Activated T-helper 1 cell treated with anti-CD3 and anti-CD28 coated beads, Interleukin-12 subunit alpha, Interleukin-12 subunit beta, Interleukin-2, Interleukin-4 antibody, amounts not matched to agents 30 ng/mL and 10 ng/mL and 1 ng/mL, durations not matched to agents 14 hours and 24 hours and 36 hours (primary cell): ENCODE data around the gene GPC5. TPM values are rescaled to one million over a fixed set of nuclear protein-coding genes. Genes with fewer than 3 reads are reported as not detected.
A peak's percentile ranks its signal among the peaks of the same experiment; 100 is the strongest.

Source experiments
- DNase-seq: peaks from one replicate; pipeline ENCODE4 v3.0.0; 2021; ENCODE audit warnings: low spot score
- H3K27ac Mint-ChIP-seq: one replicate; pipeline ENCODE4 v1.8.0; 2021; ENCODE audit warnings: mild to moderate bottlenecking, mixed read lengths
- H3K27me3 Mint-ChIP-seq: one replicate; pipeline ENCODE4 v1.8.0; 2022; ENCODE audit warnings: mild to moderate bottlenecking, moderate library complexity, mixed read lengths; ENCODE audit not compliant: insufficient read depth
- H3K36me3 Mint-ChIP-seq: one replicate; pipeline ENCODE4 v1.8.0; 2021; ENCODE audit warnings: low read depth, mixed read lengths
- H3K4me1 Mint-ChIP-seq: one replicate; pipeline ENCODE4 v1.8.0; 2021; ENCODE audit warnings: low read depth, mixed read lengths
- H3K4me3 Mint-ChIP-seq: one replicate; pipeline ENCODE4 v1.8.0; 2021; ENCODE audit warnings: mild to moderate bottlenecking, moderate library complexity, mixed read lengths
- H3K9me3 Mint-ChIP-seq: one replicate; pipeline ENCODE4 v1.8.0; 2021; ENCODE audit warnings: mixed read lengths
- intact Hi-C: fragments of 100-400 bp; cut with micrococcal nuclease; formaldehyde crosslinking; loops from one replicate; pipeline ENCODE4 v1.15.1; 2024
- total RNA-seq: library from RNA; stranded (reverse); gene quantifications from 2 replicates; pipeline ENCODE4 v1.2.3, GENCODE V29; 2022

GPC5 gene
- total RNA-seq, 1 donor from 2014 or later: not detected

DNA sequence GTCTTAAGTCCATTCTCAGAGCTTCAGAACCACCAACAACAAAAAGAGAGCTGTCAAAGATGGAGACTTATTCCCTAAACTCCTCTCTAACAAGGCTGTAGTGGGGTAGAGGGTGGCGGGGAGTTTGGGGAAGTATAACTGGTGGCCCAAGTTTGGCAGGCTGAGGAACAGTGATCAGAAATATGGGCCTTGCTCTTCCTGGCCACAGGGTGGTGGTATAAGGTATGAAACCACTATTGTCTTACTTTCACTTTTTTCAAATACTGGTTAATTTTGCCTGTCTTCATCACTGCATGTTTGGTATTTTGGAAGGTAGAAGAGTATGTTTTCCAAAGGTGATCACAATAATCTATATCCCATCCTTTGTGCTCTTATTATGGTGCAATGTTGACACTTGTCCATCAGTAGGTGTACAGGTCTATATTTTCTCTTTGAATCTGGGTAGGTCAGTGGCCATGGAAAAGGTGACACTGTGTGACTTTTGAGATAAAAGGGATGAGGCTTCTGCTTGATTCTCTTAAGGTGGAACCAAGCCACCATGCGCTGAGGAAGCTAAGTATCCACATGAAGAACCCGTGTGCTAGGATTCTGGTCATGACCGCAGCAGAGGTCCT, 23.2 kb upstream of the GPC5 start:
- no peak overlapping the region for H3K27ac Mint-ChIP-seq
- H3K4me3 Mint-ChIP-seq: no peak overlapping the region
- H3K9me3 Mint-ChIP-seq: no peaks in the 10 kb centered on the region
- H3K36me3 Mint-ChIP-seq: no peaks in the 10 kb centered on the region
- peaks cover 12% of the 10 kb centered on the region for H3K4me1 Mint-ChIP-seq
- no peak for DNase-seq
- H3K27me3 Mint-ChIP-seq: peaks cover 10% of the 10 kb centered on the region
- intact Hi-C loops: loop anchor here (1.0 to 2.0 kb wide), 2 partner anchors 24 to 31 kb away; partner anchors contain the start of gene GPC5

DNA sequence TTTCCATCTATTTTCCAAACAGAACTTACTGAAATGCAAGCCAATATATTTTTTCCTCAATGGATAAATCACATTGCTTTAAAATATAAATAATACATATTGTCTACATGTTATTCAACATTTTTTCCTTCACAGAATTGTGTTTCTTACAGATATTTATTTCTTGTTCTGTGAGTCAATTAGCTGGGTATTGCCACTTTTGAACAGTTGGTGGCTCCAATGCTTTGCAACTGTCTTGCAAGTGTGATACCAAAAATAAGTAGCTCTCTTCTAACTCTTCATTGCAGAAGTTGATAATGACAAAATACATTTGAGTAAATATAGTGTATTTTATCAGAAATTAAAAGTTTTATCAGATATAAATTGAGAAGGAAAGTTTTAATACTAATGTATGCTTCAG, 17.1 kb upstream of the GPC5 start:
- Mint-ChIP-seq H3K36me3 (no peaks in the 10 kb centered on the region), H3K4me3 (no peak overlapping the region), H3K4me1 (no peaks in the 10 kb centered on the region), H3K9me3 (no peaks in the 10 kb centered on the region), H3K27me3 (peaks cover 24% of the 10 kb centered on the region), H3K27ac (no peak overlapping the region)
- no peak for DNase-seq
- intact Hi-C loops: loop anchor here (1.0 kb wide), 1 partner anchor 341 kb away; no protein-coding TSS in a partner anchor

- Mint-ChIP-seq H3K9me3 (no peaks in the 10 kb centered on the region), H3K27ac (no peak overlapping the region), H3K27me3 (peaks cover 32% of the 10 kb centered on the region), H3K4me3 (no peak overlapping the region), H3K36me3 (no peaks in the 10 kb centered on the region), H3K4me1 (no peaks in the 10 kb centered on the region)
- DNase-seq: no peak
- intact Hi-C loops: no loop called here
These were observed 14.6 kb upstream of the GPC5 start for GRCh38 chr13:91383836-91384235.

GRCh38 chr13:91384896-91385295, 13.5 kb upstream of the GPC5 start:
- H3K4me3 Mint-ChIP-seq: no peak overlapping the region
- H3K9me3 Mint-ChIP-seq: no peaks in the 10 kb centered on the region
- H3K36me3 Mint-ChIP-seq: no peaks in the 10 kb centered on the region
- DNase-seq: no peak
- intact Hi-C loops: no loop called here
- no peaks in the 10 kb centered on the region for H3K4me1 Mint-ChIP-seq
- H3K27me3 Mint-ChIP-seq: peaks cover 35% of the 10 kb centered on the region
- H3K27ac Mint-ChIP-seq: no peak overlapping the region

DNA sequence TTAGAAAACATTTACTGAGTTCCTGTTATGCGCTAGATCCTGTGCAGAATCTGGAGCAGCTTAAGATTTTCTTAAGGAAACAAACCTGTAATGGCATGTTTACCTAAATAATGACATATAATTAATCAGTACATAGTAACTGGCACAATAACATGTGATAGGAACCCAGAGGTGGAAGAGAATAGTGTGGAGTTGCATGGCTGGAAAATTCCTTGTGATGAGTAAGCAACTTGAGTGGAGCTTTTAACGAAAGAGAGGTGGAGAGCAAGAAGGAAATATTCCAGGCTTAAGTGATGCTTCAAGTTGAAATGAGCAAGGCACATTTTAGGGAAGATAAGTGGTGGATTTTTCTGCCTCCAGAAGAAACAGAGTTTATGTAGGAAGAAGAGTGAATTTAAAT, 9.2 kb upstream of the GPC5 start:
- Mint-ChIP-seq H3K27me3 (peaks cover 45% of the 10 kb centered on the region), H3K4me3 (no peak overlapping the region), H3K36me3 (no peaks in the 10 kb centered on the region), H3K4me1 (no peaks in the 10 kb centered on the region), H3K27ac (no peak overlapping the region), H3K9me3 (no peaks in the 10 kb centered on the region)
- DNase-seq: no peak
- intact Hi-C loops: no loop called here

GRCh38 chr13:91397595-91397994, 826 bp upstream of the GPC5 start:
- no peak for DNase-seq
- H3K4me1 Mint-ChIP-seq: peaks cover 15% of the 10 kb centered on the region
- no peak overlapping the region for H3K27ac Mint-ChIP-seq
- H3K9me3 Mint-ChIP-seq: no peaks in the 10 kb centered on the region
- H3K36me3 Mint-ChIP-seq: no peaks in the 10 kb centered on the region
- H3K27me3 Mint-ChIP-seq: peaks cover 55% of the 10 kb centered on the region
- intact Hi-C loops: no loop called here
- no peak overlapping the region for H3K4me3 Mint-ChIP-seq

- intact Hi-C loops: loop anchor here (2.0 kb wide), 1 partner anchor 25 kb away; no protein-coding TSS in a partner anchor
- Mint-ChIP-seq H3K27me3 (peaks cover 61% of the 10 kb centered on the region), H3K4me3 (peak overlapping the region; percentile 76), H3K9me3 (no peaks in the 10 kb centered on the region), H3K36me3 (no peaks in the 10 kb centered on the region), H3K4me1 (peaks cover 15% of the 10 kb centered on the region), H3K27ac (no peak overlapping the region)
- no peak for DNase-seq
These were observed 1.0 kb downstream of the GPC5 start for GRCh38 chr13:91399189-91400062.

GRCh38 chr13:91400063-91400399, 1.6 kb downstream of the GPC5 start:
- no peaks in the 10 kb centered on the region for H3K9me3 Mint-ChIP-seq
- H3K4me1 Mint-ChIP-seq: peaks cover 15% of the 10 kb centered on the region
- H3K27ac Mint-ChIP-seq: no peak overlapping the region
- no peak for DNase-seq
- no peaks in the 10 kb centered on the region for H3K36me3 Mint-ChIP-seq
- peaks cover 57% of the 10 kb centered on the region for H3K27me3 Mint-ChIP-seq
- H3K4me3 Mint-ChIP-seq: no peak overlapping the region
- intact Hi-C loops: no loop called here

GRCh38 chr13:91400671-91401070, 2.2 kb downstream of the GPC5 start:
- Mint-ChIP-seq H3K36me3 (no peaks in the 10 kb centered on the region), H3K4me3 (no peak overlapping the region), H3K27ac (no peak overlapping the region), H3K27me3 (peaks cover 59% of the 10 kb centered on the region), H3K9me3 (no peaks in the 10 kb centered on the region), H3K4me1 (peaks cover 15% of the 10 kb centered on the region)
- intact Hi-C loops: no loop called here
- DNase-seq: no peak

DNA sequence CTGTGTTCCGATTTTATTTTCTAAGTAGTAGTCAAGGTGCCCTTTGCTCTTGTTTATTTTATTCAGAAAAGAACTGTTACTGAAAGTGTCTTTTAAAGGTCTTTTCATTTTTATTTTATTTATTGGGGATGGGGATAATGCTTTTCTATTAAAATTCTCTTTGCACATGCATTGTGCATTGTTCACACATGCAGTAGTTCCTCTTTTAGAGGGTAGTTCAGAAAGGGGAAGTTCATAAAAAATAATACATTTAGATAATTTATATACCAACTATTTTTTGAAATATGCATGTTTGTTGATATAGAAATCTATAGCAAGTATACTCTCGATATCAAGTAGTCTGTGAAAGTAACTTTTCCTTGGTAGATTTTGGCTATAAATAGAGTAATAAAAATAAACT, 3.5 kb downstream of the GPC5 start:
- Mint-ChIP-seq H3K4me3 (no peak overlapping the region), H3K9me3 (no peaks in the 10 kb centered on the region), H3K36me3 (no peaks in the 10 kb centered on the region), H3K27ac (no peak overlapping the region), H3K27me3 (peaks cover 51% of the 10 kb centered on the region), H3K4me1 (peaks cover 15% of the 10 kb centered on the region)
- intact Hi-C loops: no loop called here
- DNase-seq: no peak

DNA sequence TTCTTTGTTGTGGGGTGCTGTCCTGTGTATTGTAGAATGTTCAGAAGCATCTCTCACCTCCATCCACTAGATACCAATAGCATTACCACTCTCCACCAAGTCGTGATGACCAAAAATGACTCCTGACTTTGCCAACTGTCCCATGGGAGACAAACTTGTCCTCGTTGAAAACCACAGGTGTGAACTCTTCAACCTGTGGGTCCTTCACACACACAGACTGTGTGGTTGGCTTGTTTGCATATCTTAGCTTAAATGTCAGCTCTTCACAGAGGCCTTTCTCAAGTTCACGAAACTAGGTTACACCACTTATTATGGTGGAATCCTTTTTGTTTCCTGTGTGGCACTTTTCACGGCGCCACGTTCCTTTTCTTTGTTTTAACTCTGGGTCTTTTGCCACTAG, 6.8 kb downstream of the GPC5 start:
- Mint-ChIP-seq H3K27ac (no peak overlapping the region), H3K9me3 (no peaks in the 10 kb centered on the region), H3K36me3 (no peaks in the 10 kb centered on the region), H3K27me3 (peaks cover 50% of the 10 kb centered on the region), H3K4me3 (no peak overlapping the region), H3K4me1 (no peaks in the 10 kb centered on the region)
- intact Hi-C loops: no loop called here
- DNase-seq: no peak

DNA sequence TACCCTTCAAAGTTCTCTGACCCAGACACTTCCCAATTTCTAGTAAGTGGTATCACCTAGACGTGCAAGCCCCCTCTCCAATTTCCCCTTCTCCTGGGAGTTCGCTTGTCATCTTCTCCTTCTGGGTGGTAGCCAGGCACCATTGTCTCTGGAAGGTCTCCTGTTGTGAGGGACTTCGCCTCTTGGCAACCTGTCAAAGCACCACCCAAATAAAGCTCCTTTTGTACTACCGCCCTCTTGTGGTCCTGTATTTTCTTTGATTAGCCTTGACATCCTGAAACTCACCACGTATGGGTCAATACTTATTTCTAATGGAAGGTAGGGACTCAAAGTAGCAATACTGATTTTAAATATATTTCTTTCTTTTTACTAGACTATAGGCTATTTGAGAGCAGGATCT, 8.2 kb downstream of the GPC5 start:
- no peak overlapping the region for H3K27ac Mint-ChIP-seq
- H3K9me3 Mint-ChIP-seq: no peaks in the 10 kb centered on the region
- H3K27me3 Mint-ChIP-seq: peaks cover 39% of the 10 kb centered on the region
- no peaks in the 10 kb centered on the region for H3K36me3 Mint-ChIP-seq
- H3K4me3 Mint-ChIP-seq: no peak overlapping the region
- H3K4me1 Mint-ChIP-seq: no peaks in the 10 kb centered on the region
- intact Hi-C loops: loop anchor here (1.0 kb wide), 3 partner anchors 31 to 272 kb away; no protein-coding TSS in a partner anchor
- no peak for DNase-seq

DNA sequence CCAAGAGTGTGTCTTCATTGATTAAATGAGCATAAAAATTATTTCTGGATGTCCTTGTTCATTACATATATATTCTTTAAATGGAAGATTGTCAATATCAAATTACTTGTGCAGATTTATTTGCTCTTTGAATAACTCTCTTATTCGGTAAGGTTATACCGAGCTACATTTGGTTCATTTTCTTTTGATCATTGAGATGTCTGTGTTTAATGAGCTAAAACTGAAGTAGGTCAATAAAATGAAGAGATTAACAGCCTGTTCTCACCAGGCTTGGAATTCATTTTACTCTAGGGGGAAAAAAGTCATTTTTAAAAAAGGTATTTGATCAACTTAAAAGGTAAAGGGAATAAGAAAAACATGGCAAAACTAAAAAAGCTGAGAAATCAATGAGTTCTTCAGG, 10.6 kb downstream of the GPC5 start:
- H3K4me3 Mint-ChIP-seq: no peak overlapping the region
- no peaks in the 10 kb centered on the region for H3K4me1 Mint-ChIP-seq
- intact Hi-C loops: no loop called here
- H3K27me3 Mint-ChIP-seq: peaks cover 26% of the 10 kb centered on the region
- no peak for DNase-seq
- H3K27ac Mint-ChIP-seq: no peak overlapping the region
- H3K9me3 Mint-ChIP-seq: no peaks in the 10 kb centered on the region
- no peaks in the 10 kb centered on the region for H3K36me3 Mint-ChIP-seq
